ENCODE results near the gene TMEM151B.

GRCh38 chr6:44258921-44259320 is 11.3 kb upstream of the TMEM151B start:
- TF ChIP-seq EZH2phosphoT487 (IDR thresholded peaks at IDR 0.05; ENCODE audit: borderline replicate concordance) (no peak), CTCF (IDR thresholded peaks at IDR 0.05 in 2 of 3, conservative IDR thresholded peaks at IDR 0.05 in 1 of 3; ENCODE audit: borderline replicate concordance in 1 of 3, insufficient read depth in 1 of 3, low read depth in 2 of 3, low read length in 2 of 3) (no peak), EGR1 (IDR thresholded peaks at IDR 0.05; ENCODE audit: low read depth) (no peak), REST (IDR thresholded peaks at IDR 0.05; ENCODE audit: low read depth) (no peak)

All from HCT116 (cell line).